Epithelial cell of proximal tubule (primary cell): ENCODE measurements around the gene CYP4Z1. TPM values are rescaled to one million over a fixed set of nuclear protein-coding genes. Genes with fewer than 3 reads are reported as not detected.
A peak's percentile ranks its signal among the peaks of the same experiment; 100 is the strongest.

Experiments used
- DNase-seq: peaks from one replicate; pipeline ENCODE4 v3.0.0-alpha.2; 2011; ENCODE audit warnings: low read depth
- H3K4me3 ChIP-seq: 2 replicates; pipeline ENCODE4 v1.5.1; 2011; ENCODE audit warnings: low read depth, mild to moderate bottlenecking, low read length
- total RNA-seq: library from RNA; depleted of rRNA; stranded (reverse); fragments of >200 nt; gene quantifications from 2 replicates; pipeline ENCODE4 v1.2.3, GENCODE V29; 2015
- TF ChIP-seq, protein P1 (sequence below): conservative IDR thresholded peaks from 2 replicates; pipeline ENCODE4 v1.5.1; 2012; ENCODE audit warnings: low read depth, mild to moderate bottlenecking, low read length

CYP4Z1 gene, protein sequence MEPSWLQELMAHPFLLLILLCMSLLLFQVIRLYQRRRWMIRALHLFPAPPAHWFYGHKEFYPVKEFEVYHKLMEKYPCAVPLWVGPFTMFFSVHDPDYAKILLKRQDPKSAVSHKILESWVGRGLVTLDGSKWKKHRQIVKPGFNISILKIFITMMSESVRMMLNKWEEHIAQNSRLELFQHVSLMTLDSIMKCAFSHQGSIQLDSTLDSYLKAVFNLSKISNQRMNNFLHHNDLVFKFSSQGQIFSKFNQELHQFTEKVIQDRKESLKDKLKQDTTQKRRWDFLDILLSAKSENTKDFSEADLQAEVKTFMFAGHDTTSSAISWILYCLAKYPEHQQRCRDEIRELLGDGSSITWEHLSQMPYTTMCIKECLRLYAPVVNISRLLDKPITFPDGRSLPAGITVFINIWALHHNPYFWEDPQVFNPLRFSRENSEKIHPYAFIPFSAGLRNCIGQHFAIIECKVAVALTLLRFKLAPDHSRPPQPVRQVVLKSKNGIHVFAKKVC
- not detected in 2 replicates for total RNA-seq

GRCh38 chr1:47067097-47067594, at the start of gene CYP4Z1:
CYP4Z1 (plus strand) TSS chr1:47067231; CDS start chr1:47067491, 260 bp downstream.
- TF ChIP-seq, protein P1, sequence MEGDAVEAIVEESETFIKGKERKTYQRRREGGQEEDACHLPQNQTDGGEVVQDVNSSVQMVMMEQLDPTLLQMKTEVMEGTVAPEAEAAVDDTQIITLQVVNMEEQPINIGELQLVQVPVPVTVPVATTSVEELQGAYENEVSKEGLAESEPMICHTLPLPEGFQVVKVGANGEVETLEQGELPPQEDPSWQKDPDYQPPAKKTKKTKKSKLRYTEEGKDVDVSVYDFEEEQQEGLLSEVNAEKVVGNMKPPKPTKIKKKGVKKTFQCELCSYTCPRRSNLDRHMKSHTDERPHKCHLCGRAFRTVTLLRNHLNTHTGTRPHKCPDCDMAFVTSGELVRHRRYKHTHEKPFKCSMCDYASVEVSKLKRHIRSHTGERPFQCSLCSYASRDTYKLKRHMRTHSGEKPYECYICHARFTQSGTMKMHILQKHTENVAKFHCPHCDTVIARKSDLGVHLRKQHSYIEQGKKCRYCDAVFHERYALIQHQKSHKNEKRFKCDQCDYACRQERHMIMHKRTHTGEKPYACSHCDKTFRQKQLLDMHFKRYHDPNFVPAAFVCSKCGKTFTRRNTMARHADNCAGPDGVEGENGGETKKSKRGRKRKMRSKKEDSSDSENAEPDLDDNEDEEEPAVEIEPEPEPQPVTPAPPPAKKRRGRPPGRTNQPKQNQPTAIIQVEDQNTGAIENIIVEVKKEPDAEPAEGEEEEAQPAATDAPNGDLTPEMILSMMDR: no peak
- H3K4me3 ChIP-seq: no peak within 1 kb of the TSS

DNA sequence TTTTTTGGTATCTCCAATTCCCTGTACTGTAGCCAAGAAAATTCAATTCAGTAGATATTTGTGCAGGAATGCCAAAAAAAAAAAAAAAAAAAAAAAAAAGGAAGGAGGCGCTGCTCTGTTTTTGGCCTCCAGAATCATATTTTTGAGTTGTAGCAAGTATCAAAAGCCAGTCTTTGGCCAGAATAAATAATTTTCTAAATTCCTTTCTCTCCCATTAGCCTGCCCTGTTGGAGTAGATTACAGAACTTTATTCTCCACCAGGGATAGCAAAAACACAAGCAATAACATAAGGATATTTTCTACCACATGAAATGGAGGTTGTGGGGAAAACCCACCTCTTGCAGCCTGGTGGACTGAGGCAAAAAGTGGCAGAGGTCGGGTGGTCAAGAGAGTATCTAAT, 46.0 kb upstream of the CYP4Z1 start:
- H3K4me3 ChIP-seq: no peak overlapping the region
- TF ChIP-seq, protein P1: no peak
- DNase-seq: no peak

More at GRCh38 chr1:47067097-47067594, at the start of gene CYP4Z1:
- no peak for DNase-seq

GRCh38 chr1:47023268-47024140, 43.5 kb upstream of the CYP4Z1 start, which contains the start of gene CYP4X1:
CYP4X1 (plus strand) TSS chr1:47023669; CDS start chr1:47023818, 149 bp downstream.
- no peak for DNase-seq
- peak within 1 kb of the TSS; percentile 33 for H3K4me3 ChIP-seq
- TF ChIP-seq, protein P1: no peak

- no peak for DNase-seq
- TF ChIP-seq, protein P1: no peak
- no peak overlapping the region for H3K4me3 ChIP-seq
Observed at GRCh38 chr1:47024141-47024801, 42.8 kb upstream of the CYP4Z1 start.

- H3K4me3 ChIP-seq: no peak overlapping the region
- TF ChIP-seq, protein P1: no peak
- DNase-seq: no peak
Observed at GRCh38 chr1:47030170-47030805, 36.7 kb upstream of the CYP4Z1 start.

GRCh38 chr1:47031059-47031458, 36.0 kb upstream of the CYP4Z1 start:
- DNase-seq: peak; percentile 32
- TF ChIP-seq, protein P1: no peak
- no peak overlapping the region for H3K4me3 ChIP-seq
